ENCODE results near the gene SLC12A1.
"Not testable (repeated sequence)": the region's sequence is repeated elsewhere in the genome, so short reads cannot be mapped to it uniquely, and the experiment has no call there.

Gene SLC12A1

DNA sequence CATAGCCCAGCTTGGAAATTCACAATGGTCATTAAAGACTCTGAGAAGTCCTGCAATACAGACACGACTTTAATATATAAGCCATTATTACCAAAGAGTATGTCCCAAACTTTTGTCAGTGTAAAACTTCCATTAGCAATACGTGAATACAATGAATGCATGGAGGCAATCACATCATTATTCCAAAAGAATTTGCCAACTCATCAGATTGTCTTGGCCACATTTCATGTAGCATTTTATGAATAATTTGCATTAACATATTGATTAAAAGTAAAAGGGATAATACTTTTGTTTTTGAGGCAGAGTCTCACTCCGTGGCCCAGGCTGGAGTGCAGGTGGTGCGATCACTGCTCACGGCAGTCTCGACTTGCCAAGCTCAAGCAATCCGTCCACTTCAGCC, 117.2 kb downstream of the SLC12A1 start:
- no peaks in the 10 kb centered on the region for H3K4me1 ChIP-seq (ENCODE audit: insufficient read depth, low read length, severe bottlenecking)
- H3K27me3 ChIP-seq (ENCODE audit: insufficient read depth, low read length): no peaks in the 10 kb centered on the region
- no peaks in the 10 kb centered on the region for H3K36me3 ChIP-seq (ENCODE audit: insufficient read depth, low read length)
- no peak overlapping the region for H3K9ac ChIP-seq (ENCODE audit: low read length)
- TF ChIP-seq, protein P1, sequence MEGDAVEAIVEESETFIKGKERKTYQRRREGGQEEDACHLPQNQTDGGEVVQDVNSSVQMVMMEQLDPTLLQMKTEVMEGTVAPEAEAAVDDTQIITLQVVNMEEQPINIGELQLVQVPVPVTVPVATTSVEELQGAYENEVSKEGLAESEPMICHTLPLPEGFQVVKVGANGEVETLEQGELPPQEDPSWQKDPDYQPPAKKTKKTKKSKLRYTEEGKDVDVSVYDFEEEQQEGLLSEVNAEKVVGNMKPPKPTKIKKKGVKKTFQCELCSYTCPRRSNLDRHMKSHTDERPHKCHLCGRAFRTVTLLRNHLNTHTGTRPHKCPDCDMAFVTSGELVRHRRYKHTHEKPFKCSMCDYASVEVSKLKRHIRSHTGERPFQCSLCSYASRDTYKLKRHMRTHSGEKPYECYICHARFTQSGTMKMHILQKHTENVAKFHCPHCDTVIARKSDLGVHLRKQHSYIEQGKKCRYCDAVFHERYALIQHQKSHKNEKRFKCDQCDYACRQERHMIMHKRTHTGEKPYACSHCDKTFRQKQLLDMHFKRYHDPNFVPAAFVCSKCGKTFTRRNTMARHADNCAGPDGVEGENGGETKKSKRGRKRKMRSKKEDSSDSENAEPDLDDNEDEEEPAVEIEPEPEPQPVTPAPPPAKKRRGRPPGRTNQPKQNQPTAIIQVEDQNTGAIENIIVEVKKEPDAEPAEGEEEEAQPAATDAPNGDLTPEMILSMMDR (IDR thresholded peaks at IDR 0.05; ENCODE audit: low read length): no peak
- TF ChIP-seq EZH2 (IDR thresholded peaks at IDR 0.05; ENCODE audit: borderline replicate concordance, low read length): no peak
- no peak overlapping the region for H2AFZ ChIP-seq (ENCODE audit: low read length)
- H3K27ac ChIP-seq (ENCODE audit: low read depth, low read length, poor library complexity, severe bottlenecking): no peak overlapping the region
- H3K9me2 ChIP-seq (ENCODE audit: low read depth, low read length): no peaks in the 10 kb centered on the region
- no peak overlapping the region for H3K4me3 ChIP-seq (ENCODE audit: low read depth, low read length, poor library complexity, severe bottlenecking)
- no peak overlapping the region for H3K4me2 ChIP-seq (ENCODE audit: low read length)
- no peaks in the 10 kb centered on the region for H3F3A ChIP-seq (ENCODE audit: insufficient read depth, low read length)
- no peaks in the 10 kb centered on the region for H4K20me1 ChIP-seq (ENCODE audit: insufficient read depth, low read length)
- no peaks in the 10 kb centered on the region for H3K79me2 ChIP-seq (ENCODE audit: insufficient read depth, low read length)
- H3K9me3 ChIP-seq (ENCODE audit: low read length): no peaks in the 10 kb centered on the region

DNA sequence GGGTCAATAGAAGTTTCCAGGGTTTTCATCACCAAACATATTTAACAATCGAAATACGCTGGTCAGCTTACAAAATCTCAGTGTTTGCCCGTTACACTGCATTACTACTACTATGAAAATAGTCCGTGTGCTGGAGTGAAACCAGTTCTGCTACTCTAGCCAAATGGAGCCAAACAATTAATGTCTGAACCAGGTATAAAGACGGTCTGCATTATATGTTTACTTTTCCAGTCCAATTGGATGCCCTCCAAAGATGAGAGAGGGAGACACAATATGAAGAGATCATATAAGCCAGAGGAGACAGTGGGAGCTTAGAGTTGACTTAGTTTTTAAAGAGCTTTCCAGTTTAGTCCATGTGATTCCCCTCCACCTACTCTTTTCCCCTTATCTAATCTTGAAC, 118.8 kb downstream of the SLC12A1 start:
- H3K36me3 ChIP-seq (ENCODE audit: insufficient read depth, low read length): no peaks in the 10 kb centered on the region
- H4K20me1 ChIP-seq (ENCODE audit: insufficient read depth, low read length): no peaks in the 10 kb centered on the region
- no peaks in the 10 kb centered on the region for H3K79me2 ChIP-seq (ENCODE audit: insufficient read depth, low read length)
- H3K9ac ChIP-seq (ENCODE audit: low read length): no peak overlapping the region
- no peak overlapping the region for H2AFZ ChIP-seq (ENCODE audit: low read length)
- no peak for TF ChIP-seq EZH2 (IDR thresholded peaks at IDR 0.05; ENCODE audit: borderline replicate concordance, low read length)
- TF ChIP-seq, protein P1 (IDR thresholded peaks at IDR 0.05; ENCODE audit: low read length): no peak
- H3K4me3 ChIP-seq (ENCODE audit: low read depth, low read length, poor library complexity, severe bottlenecking): no peak overlapping the region
- no peaks in the 10 kb centered on the region for H3K9me2 ChIP-seq (ENCODE audit: low read depth, low read length)
- H3K4me1 ChIP-seq (ENCODE audit: insufficient read depth, low read length, severe bottlenecking): peaks cover 3% of the 10 kb centered on the region
- no peaks in the 10 kb centered on the region for H3K27me3 ChIP-seq (ENCODE audit: insufficient read depth, low read length)
- H3K9me3 ChIP-seq (ENCODE audit: low read length): no peaks in the 10 kb centered on the region
- no peaks in the 10 kb centered on the region for H3F3A ChIP-seq (ENCODE audit: insufficient read depth, low read length)
- H3K27ac ChIP-seq (ENCODE audit: low read depth, low read length, poor library complexity, severe bottlenecking): no peak overlapping the region
- no peak overlapping the region for H3K4me2 ChIP-seq (ENCODE audit: low read length)

DNA sequence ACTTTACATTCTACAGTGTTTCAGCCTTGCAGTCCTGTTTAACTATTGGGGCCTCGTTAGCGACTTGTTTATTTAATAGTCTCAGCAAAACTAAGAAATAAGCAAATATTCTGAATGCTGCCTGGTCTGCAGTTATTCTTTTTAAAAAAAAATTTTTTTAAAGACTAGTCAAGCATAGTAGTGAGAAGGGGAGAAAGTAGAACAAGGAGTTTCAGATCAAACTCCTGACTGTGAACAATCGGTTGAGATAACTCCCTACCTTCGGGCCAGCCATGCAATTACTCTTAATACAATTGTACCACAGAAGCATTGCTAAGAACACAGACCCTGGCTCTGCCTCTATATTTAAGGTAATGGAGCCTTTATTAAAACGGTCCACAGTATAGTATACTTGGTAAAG, 119.3 kb downstream of the SLC12A1 start:
- H4K20me1 ChIP-seq (ENCODE audit: insufficient read depth, low read length): no peaks in the 10 kb centered on the region
- TF ChIP-seq, protein P1 (IDR thresholded peaks at IDR 0.05; ENCODE audit: low read length): no peak

DNA sequence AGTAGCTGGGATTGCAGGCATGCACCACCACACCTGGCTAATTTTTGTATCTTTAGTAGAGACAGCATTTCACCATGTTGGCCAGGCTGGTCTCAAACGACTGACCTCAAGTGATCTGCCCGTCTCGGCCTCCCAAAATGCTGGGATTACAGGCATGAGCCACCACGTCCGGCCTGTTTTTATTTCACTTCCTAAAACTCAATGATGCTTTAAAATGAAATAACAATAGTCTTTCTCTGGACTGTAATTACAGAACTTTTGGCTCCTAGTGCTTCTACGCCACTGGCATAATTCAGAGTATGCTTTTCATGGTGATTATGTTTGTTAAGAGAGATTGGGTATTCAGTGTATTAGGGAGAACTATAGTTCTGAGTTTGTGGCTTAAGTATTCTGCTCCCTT, 120.1 kb downstream of the SLC12A1 start:
- not testable (repeated sequence) for H3K9me3 ChIP-seq (ENCODE audit: low read length); H3K27me3 ChIP-seq (ENCODE audit: insufficient read depth, low read length); H3F3A ChIP-seq (ENCODE audit: insufficient read depth, low read length); H3K36me3 ChIP-seq (ENCODE audit: insufficient read depth, low read length); H3K4me3 ChIP-seq (ENCODE audit: low read depth, low read length, poor library complexity, severe bottlenecking); H3K9ac ChIP-seq (ENCODE audit: low read length); H2AFZ ChIP-seq (ENCODE audit: low read length); H3K79me2 ChIP-seq (ENCODE audit: insufficient read depth, low read length); H3K9me2 ChIP-seq (ENCODE audit: low read depth, low read length); H3K4me2 ChIP-seq (ENCODE audit: low read length); H4K20me1 ChIP-seq (ENCODE audit: insufficient read depth, low read length); H3K27ac ChIP-seq (ENCODE audit: low read depth, low read length, poor library complexity, severe bottlenecking)
- peaks cover 11% of the 10 kb centered on the region for H3K4me1 ChIP-seq (ENCODE audit: insufficient read depth, low read length, severe bottlenecking)

More for the DNA sequence above, 119.3 kb downstream of the SLC12A1 start:
- H3K4me1 ChIP-seq (ENCODE audit: insufficient read depth, low read length, severe bottlenecking): peaks cover 8% of the 10 kb centered on the region
- H3K27ac ChIP-seq (ENCODE audit: low read depth, low read length, poor library complexity, severe bottlenecking): no peak overlapping the region
- H3K4me2 ChIP-seq (ENCODE audit: low read length): no peak overlapping the region
- H3K79me2 ChIP-seq (ENCODE audit: insufficient read depth, low read length): no peaks in the 10 kb centered on the region
- no peaks in the 10 kb centered on the region for H3F3A ChIP-seq (ENCODE audit: insufficient read depth, low read length)
- H3K9me3 ChIP-seq (ENCODE audit: low read length): no peaks in the 10 kb centered on the region
- no peaks in the 10 kb centered on the region for H3K36me3 ChIP-seq (ENCODE audit: insufficient read depth, low read length)
- H2AFZ ChIP-seq (ENCODE audit: low read length): no peak overlapping the region
- H3K4me3 ChIP-seq (ENCODE audit: low read depth, low read length, poor library complexity, severe bottlenecking): no peak overlapping the region
- H3K9ac ChIP-seq (ENCODE audit: low read length): no peak overlapping the region
- H3K27me3 ChIP-seq (ENCODE audit: insufficient read depth, low read length): no peaks in the 10 kb centered on the region
- H3K9me2 ChIP-seq (ENCODE audit: low read depth, low read length): no peaks in the 10 kb centered on the region
